ENCODE measurements around the gene PYCR2.

DNA sequence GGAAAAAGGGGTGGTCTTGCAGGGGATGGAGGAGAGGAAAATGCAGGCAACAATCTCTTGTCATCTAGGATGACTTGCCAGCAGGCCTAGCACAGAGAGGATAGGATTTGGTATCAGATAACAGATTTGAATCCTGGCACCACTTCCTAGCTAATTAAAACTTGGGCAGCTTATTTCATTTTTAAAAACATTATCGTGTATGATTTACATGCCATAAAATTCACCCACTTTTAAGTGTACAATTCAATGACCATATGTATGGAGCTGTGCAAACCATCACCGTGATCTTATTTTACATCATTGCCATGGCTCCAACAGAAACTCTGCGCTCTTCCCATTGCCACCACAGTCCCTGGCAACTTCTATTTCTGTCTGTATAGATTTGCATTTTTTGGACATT lies 6.9 kb downstream of the PYCR2 start:
- TF ChIP-seq, protein P1, sequence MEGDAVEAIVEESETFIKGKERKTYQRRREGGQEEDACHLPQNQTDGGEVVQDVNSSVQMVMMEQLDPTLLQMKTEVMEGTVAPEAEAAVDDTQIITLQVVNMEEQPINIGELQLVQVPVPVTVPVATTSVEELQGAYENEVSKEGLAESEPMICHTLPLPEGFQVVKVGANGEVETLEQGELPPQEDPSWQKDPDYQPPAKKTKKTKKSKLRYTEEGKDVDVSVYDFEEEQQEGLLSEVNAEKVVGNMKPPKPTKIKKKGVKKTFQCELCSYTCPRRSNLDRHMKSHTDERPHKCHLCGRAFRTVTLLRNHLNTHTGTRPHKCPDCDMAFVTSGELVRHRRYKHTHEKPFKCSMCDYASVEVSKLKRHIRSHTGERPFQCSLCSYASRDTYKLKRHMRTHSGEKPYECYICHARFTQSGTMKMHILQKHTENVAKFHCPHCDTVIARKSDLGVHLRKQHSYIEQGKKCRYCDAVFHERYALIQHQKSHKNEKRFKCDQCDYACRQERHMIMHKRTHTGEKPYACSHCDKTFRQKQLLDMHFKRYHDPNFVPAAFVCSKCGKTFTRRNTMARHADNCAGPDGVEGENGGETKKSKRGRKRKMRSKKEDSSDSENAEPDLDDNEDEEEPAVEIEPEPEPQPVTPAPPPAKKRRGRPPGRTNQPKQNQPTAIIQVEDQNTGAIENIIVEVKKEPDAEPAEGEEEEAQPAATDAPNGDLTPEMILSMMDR (IDR thresholded peaks at IDR 0.05; ENCODE audit: insufficient read depth, low read depth, low read length), result no peak
- TF ChIP-seq EZH2 (IDR thresholded peaks at IDR 0.05; ENCODE audit: insufficient read depth, low read length), result no peak
